ENCODE measurements around the gene HOXD11. TPM values are rescaled to one million over a fixed set of nuclear protein-coding genes. Genes with fewer than 3 reads are reported as not detected.

The HOXD11 gene
- 5.5 to 6.7 TPM (median 6.2 TPM) in 5 replicates for total RNA-seq (2022; extraction: Qiagen RNA extraction)

DNA sequence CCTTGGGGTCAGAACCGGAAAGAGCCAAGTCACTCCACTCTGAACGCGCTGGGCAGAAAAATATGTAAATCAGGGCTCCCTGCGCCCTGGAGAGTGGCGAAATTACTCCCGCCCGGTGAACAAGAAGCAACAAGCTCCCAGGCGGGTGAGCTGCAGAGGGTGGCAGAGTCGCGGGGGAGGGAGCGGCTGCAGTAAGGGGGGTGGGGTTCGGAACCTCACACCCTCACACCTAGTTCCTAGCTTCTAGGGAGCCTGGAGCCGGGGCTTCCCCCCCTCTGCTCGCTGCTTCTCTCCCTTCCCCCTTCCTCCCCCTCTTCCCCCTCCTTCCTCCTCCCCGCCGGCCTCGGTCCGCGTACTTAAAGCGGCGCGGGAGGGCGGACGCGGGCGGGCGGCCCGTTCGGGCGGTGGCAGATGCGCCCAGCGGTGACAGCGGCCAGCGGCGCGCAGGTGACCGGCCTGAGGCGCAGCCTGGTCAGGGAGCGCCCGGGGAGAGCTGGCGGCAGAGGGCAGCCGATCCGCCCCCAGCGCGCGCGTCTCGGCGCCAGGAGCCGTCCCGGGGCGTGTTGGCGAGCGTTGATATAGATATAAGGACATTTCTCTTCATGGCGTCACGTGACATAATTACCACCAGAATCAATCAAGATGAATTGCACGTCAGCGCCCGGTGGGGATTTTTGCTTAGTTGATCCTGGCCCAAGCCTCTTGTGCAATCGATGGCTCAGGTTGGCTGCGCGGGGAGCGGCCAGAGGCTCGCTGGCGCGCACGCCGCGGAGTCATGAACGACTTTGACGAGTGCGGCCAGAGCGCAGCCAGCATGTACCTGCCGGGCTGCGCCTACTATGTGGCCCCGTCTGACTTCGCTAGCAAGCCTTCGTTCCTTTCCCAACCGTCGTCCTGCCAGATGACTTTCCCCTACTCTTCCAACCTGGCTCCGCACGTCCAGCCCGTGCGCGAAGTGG is at the start of gene HOXD11:
Gene HOXD11, plus strand, starts transcription at position 700 of the 959 bp plus-strand sequence. Its CDS starts 76 bp downstream, at position 776.

DNA sequence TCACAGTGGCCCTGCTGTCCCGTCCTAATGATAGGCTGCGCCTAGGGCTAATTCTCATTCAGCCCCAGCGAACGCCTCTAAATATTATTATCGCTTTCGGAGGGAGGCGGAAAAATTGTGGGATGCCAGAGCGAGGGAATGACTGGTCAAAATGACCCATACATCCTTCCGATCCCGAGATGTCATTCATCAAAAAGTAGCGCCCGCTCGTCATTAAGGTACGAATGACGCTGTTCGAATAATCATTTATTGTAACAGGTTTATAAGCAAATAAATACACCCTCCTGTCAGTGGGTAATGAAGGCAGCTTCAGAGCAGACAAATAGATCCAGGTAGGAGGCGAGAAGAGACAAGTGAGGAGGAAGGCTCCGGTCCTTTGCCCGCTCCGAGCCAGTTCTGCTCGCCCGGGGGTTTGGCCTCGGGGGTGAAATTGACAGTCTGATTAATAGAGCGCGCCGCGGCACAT is 23.3 kb upstream of the HOXD11 start, which contains the start of gene EVX2:
Gene EVX2, minus strand, starts transcription at position 167 of the 466 bp plus-strand sequence. CDS start 186 bp downstream, outside the sequence.

DNA sequence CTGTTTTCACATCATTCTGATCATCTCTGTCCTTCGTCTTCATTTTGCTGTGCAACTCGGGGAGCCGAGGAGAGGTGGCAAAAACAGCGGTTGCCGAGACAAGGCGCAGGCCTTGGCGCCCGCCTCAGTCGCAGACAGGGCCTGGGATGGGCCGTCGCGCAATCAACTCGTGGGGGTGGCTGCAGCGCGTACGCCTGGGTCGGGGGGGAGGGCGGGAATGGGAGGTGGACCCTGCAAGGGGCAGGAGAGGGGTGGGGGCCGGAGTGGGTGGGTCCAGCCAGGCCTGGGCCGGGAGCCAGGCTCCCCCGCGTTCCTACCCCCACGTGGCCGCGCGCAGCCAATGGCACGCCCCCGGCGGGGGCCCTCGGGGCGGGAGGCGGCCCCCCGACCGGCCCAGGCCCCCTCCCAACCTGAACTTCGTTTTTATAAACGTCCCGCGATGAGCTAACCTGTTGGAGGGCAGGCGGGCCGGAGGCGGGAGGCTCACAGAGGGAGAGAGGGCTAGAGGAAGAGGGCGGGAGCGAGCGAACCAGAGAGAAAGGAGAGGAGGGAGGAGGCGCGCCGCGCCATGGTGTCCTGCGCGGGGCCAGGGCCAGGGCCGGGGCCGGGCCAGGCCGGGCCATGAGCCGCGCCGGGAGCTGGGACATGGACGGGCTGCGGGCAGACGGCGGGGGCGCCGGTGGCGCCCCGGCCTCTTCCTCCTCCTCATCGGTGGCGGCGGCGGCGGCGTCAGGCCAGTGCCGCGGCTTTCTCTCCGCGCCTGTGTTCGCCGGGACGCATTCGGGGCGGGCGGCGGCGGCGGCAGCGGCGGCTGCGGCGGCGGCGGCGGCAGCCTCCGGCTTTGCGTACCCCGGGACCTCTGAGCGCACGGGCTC is 14.6 kb upstream of the HOXD11 start, which contains the start of gene HOXD13:
Gene HOXD13, plus strand, starts transcription at position 452 of the 875 bp plus-strand sequence. Its CDS starts 170 bp downstream, at position 622.

DNA sequence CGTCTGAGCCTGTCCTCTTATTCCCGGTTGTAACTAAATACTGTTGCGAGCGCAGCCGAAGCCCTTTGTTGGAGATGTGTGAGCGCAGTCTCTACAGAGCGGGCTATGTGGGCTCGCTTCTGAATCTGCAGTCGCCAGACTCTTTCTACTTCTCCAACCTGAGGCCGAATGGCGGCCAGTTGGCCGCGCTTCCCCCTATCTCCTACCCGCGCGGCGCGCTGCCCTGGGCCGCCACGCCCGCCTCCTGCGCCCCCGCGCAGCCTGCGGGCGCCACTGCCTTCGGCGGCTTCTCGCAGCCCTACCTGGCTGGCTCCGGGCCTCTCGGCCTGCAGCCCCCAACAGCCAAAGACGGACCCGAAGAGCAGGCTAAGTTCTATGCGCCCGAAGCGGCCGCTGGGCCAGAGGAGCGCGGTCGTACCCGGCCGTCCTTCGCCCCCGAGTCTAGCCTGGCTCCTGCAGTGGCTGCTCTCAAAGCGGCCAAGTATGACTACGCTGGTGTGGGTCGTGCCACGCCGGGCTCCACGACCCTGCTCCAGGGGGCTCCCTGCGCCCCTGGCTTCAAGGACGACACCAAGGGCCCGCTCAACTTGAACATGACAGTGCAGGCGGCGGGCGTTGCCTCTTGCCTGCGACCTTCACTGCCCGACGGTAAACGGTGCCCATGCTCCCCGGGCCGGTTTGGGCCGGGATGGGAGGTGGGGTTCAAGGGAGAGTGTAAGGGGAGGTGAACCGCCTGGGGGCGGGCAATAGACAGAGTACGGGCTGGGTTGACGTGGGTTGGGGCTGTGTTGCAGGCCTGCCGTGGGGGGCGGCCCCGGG is 7.1 kb upstream of the HOXD11 start, which contains the start of gene HOXD12:
Gene HOXD12, plus strand, starts transcription at position 68 of the 819 bp plus-strand sequence. Its CDS starts 7 bp downstream, at position 75.

DNA sequence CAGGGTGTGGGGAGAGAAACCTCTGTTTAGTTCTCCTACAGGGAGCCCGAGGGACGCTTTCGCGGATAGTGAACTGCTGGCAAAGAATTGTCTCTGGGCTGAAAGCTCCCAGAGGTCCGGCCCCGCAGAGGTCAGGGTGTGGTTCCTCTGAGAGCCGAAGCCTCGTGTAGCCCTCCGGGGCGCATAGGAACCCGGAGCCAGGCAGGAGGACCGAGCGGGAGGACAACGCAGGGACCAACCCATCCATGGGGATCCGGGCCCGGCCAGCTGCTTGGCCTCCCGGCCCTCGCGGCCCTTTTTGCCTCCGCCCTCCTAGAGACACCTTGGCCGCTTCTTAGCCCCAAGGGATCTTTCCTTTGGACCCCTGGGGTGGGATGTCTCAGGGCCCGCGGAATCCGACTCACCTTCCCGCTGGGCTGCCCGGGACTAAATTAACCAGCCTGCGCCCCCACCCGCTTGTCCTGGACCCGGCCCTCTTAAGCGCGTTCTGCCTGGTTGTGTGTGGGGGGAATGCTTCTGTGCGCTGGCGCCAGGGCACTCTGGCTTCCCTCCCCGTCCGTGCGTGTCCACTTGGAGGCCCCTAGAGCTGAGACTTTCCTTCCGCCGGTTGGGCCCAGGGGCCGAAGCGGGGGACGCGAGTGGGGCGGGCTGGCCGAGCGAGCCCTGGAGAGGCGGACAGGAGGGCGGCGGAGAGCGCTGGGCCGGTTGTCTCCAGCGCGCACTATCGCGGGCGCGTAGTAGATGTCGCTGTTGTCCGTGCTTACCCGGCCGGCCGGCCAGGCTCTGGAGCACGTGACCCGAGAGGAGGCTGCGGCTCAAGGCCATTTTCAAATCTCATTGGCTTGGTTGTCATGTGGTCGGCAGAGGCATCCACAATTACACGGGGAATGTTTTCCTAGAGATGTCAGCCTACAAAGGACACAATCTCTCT is 9.1 kb downstream of the HOXD11 start, which contains the start of gene HOXD10:
Gene HOXD10, plus strand, starts transcription at position 896 of the 931 bp plus-strand sequence. CDS start 56 bp downstream, outside the sequence.

DNA sequence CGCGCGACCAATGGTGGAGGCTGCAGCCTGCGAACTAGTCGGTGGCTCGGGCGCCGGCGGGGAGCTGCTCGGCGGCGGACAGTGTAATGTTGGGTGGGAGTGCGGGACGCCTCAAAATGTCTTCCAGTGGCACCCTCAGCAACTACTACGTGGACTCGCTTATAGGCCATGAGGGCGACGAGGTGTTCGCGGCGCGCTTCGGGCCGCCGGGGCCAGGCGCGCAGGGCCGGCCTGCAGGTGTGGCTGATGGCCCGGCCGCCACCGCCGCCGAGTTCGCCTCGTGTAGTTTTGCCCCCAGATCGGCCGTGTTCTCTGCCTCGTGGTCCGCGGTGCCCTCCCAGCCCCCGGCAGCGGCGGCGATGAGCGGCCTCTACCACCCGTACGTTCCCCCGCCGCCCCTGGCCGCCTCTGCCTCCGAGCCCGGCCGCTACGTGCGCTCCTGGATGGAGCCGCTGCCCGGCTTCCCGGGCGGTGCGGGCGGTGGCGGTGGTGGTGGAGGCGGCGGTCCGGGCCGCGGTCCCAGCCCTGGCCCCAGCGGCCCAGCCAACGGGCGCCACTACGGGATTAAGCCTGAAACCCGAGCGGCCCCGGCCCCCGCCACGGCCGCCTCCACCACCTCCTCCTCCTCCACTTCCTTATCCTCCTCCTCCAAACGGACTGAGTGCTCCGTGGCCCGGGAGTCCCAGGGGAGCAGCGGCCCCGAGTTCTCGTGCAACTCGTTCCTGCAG is 15.8 kb downstream of the HOXD11 start, which contains the start of gene HOXD9:
Gene HOXD9, plus strand, starts transcription at position 37 of the 728 bp plus-strand sequence. Its CDS starts 50 bp downstream, at position 87.

DNA sequence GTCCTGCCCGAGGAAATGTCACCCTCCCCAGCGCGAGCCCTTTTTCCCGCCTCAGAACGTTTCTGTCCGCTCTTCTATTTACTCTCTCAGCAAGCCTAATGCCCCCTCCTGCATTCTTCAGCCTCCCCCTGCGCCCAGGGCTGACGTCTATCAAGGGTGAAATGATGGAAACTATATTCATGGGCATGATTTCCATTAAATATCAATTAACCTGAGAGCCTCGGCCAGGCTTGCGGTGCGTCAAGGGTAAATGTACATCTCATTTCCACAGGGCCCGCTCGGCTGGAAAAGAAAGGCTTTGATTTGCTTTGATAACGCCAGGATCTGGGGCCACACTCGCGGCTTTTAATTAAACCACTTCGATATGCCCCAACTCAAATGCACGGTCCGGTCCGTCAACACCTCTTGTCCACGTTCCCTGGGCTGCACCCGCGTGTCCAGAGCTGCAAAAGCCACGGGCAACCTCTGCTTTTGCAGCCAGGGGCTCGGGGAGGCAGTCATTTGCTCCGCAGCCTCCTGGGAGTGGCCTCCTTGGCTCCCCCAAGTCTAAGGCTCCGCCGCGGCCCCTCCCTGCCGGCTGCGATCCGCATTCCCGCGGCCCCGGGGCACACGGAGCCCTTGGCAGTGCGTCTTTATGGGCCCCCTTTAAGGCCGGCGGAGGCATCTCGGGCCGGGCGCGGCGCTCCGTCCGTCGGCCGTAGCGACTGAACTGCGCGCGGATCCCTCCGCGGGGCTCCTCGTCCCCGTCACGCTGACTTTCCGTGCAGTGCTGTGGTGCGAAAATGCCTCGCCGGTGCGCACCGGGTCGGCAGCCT is 22.1 kb downstream of the HOXD11 start, which contains the start of gene HOXD8:
Gene HOXD8, plus strand, starts transcription at position 724 of the 815 bp plus-strand sequence. CDS start 662 bp downstream, outside the sequence.

DNA sequence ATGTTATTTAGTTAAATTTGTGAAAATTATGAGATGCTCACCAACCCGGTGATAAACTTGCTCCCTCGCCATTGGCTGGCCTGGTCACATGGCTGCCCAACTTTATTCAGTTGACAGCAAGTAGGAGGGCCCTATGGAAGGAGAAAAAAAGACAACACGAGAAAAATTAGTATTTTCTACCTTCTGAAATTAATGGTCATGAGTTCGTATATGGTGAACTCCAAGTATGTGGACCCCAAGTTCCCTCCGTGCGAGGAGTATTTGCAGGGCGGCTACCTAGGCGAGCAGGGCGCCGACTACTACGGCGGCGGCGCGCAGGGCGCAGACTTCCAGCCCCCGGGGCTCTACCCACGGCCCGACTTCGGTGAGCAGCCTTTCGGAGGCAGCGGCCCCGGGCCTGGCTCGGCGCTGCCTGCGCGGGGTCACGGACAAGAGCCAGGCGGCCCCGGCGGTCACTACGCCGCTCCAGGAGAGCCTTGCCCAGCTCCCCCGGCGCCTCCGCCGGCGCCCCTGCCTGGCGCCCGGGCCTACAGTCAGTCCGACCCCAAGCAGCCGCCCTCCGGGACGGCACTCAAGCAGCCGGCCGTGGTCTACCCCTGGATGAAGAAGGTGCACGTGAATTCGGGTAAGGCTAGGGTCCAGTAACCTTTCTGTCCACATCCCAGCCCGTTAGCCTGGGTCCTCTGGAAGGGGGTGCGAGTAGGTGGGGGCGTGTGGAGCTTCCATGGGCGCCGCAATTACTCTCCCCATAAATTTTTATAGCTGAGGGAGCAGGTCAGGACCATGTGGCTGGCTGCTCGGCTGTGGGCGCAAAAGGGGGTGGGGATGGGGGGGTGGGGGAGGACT is 44.6 kb downstream of the HOXD11 start, which contains the start of gene HOXD4:
Gene HOXD4, plus strand, starts transcription at position 109 of the 846 bp plus-strand sequence. Its CDS starts 84 bp downstream, at position 193.

DNA sequence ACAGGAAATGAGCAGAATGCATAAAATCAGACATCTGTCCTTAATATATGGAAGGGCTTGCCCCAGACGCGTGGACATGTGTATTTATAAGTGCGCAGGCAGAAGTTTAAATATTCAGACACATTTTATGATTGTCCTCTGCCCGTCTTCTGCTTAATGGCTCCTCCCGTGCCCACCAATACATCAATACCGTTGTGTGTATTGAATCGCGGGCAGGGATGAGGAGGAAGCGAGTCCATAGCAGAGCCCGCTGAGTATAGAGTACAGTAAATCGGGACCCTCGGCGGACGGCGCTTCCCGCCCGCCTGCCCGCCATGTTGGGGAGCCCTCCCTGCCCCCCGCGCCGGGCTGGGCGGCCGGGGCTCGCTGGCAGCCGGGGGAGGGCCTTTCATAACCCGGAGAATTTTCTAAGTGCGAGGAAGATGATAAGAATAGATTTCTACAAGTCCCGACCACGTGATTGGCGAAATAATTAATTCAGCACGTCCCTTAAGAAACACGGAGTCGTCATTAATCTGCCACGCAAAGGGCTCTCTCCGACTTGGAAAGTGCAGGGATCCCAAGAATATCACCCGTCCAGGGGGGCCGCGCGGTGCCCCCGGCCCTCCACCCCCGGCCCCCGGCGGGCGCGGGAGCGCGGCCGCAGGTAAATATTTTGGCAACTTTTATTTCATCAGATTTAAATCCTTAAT is 49.9 kb downstream of the HOXD11 start, which contains the start of gene HOXD3:
Gene HOXD3, plus strand, starts transcription at position 501 of the 692 bp plus-strand sequence. CDS start 11,808 bp downstream, outside the sequence.

Other genes starting within 250 kb of the HOXD11 start
- gene LNPK, start 105.0 kb upstream of the HOXD11 start, total RNA-seq (2022; extraction: Qiagen RNA extraction) = 9.5 to 14.3 TPM (median 12.3 TPM) in 5 replicates
- not detected in 5 replicates for gene EVX2, start 23.3 kb upstream of the HOXD11 start, total RNA-seq (2022; extraction: Qiagen RNA extraction)
- 0.13 to 0.26 TPM (median 0.15 TPM) in 5 replicates for gene HOXD13, start 14.6 kb upstream of the HOXD11 start, total RNA-seq (2022; extraction: Qiagen RNA extraction)
- not detected in 5 replicates for gene HOXD12, start 7.5 kb upstream of the HOXD11 start, total RNA-seq (2022; extraction: Qiagen RNA extraction)
- gene HOXD10, start 9.5 kb downstream of the HOXD11 start, total RNA-seq (2022; extraction: Qiagen RNA extraction) = 4.2 to 5.9 TPM (median 5.8 TPM) in 5 replicates
- gene HOXD9, start 15.4 kb downstream of the HOXD11 start, total RNA-seq (2022; extraction: Qiagen RNA extraction) = 0.58 to 1.7 TPM (median 1.1 TPM) in 5 replicates
- 4.7 to 6.0 TPM (median 5.3 TPM) in 5 replicates for gene HOXD8, start 22.4 kb downstream of the HOXD11 start, total RNA-seq (2022; extraction: Qiagen RNA extraction)
- gene HOXD4, start 44.3 kb downstream of the HOXD11 start, total RNA-seq (2022; extraction: Qiagen RNA extraction) = 0.14 to 0.61 TPM (median 0.39 TPM) in 5 replicates
- gene HOXD3, start 50.0 kb downstream of the HOXD11 start, total RNA-seq (2022; extraction: Qiagen RNA extraction) = 0.08 to 0.18 TPM (median 0.17 TPM) in 4 of 5 replicates, not detected in the other
- gene HOXD1, start 81.4 kb downstream of the HOXD11 start, total RNA-seq (2022; extraction: Qiagen RNA extraction) = 0.15 to 0.27 TPM (median 0.22 TPM) in 5 replicates
- gene MTX2, start 162.2 kb downstream of the HOXD11 start, total RNA-seq (2022; extraction: Qiagen RNA extraction) = 39.4 to 43.7 TPM (median 41.9 TPM) in 5 replicates